Fibroblast of lung (primary cell): ENCODE results near the gene MAP7.

Source experiments
- CTCF ChIP-seq, 2 donors: IDR thresholded peaks in 1 of 2; conservative IDR thresholded peaks in 1 of 2; 1 replicate in 1 of 2; 2 replicates in 1 of 2; pipeline ENCODE4 v1.5.1; 2011 to 2012; ENCODE audit warnings: low read length in 2 of 2, control low read depth in 1 of 2, inconsistent platforms in 1 of 2, low read depth in 1 of 2, mild to moderate bottlenecking in 1 of 2
- EZH2 ChIP-seq: IDR thresholded peaks from 2 replicates; pipeline ENCODE4 v1.5.1; 2012; ENCODE audit warnings: low read length, control low read depth, mild to moderate bottlenecking; ENCODE audit errors: missing control alignments

GRCh38 chr6:136475686-136476085 is 74.5 kb downstream of the MAP7 start:
- TF ChIP-seq EZH2 (no peak), CTCF (conservative IDR thresholded peaks at IDR 0.05 in 1 of 2, IDR thresholded peaks at IDR 0.05 in 1 of 2; ENCODE audit: low read depth in 1 of 2, low read length in 2 of 2) (no peak)
